Spinal cord (tissue), 10 donors: ENCODE measurements around the gene GRM8. TPM values are rescaled to one million over a fixed set of nuclear protein-coding genes. Genes with fewer than 3 reads are reported as not detected.

Source experiments
- DNase-seq, 6 donors: peaks; one replicate each; pipeline versions ENCODE4 v3.0.0 to v3.0.0-alpha.2; 2013 to 2015; ENCODE audit warnings: low spot score in 6 of 6, low read depth in 4 of 6
- H3K27ac ChIP-seq: one replicate; pipeline ENCODE4 v1.5.1; 2013; ENCODE audit warnings: low read depth, low read length, control low read depth
- H3K27me3 ChIP-seq: one replicate; pipeline ENCODE4 v1.6.1; 2013; ENCODE audit warnings: low read length; ENCODE audit not compliant: control insufficient read depth, insufficient read depth
- H3K36me3 ChIP-seq: one replicate; pipeline ENCODE4 v1.6.1; 2013; ENCODE audit warnings: low read length; ENCODE audit not compliant: control insufficient read depth, insufficient read depth
- H3K4me1 ChIP-seq: one replicate; pipeline ENCODE4 v1.6.1; 2013; ENCODE audit warnings: low read length; ENCODE audit not compliant: control insufficient read depth, insufficient read depth
- H3K4me3 ChIP-seq: one replicate; pipeline ENCODE4 v1.5.1; 2013; ENCODE audit warnings: low read depth, low read length, control low read depth
- H3K9me3 ChIP-seq: one replicate; pipeline ENCODE4 v1.6.1; 2013; ENCODE audit warnings: low read length; ENCODE audit not compliant: control insufficient read depth, insufficient read depth
- WGBS: methylation state at CpG from one replicate; pipeline ENCODE4 v1.1.5; 2013; ENCODE audit warnings: missing lambda C conversion rate; ENCODE audit not compliant: insufficient coverage; 5-methylcytosine and 5-hydroxymethylcytosine counted together
- polyA plus RNA-seq, 2 donors: library from polyadenylated mRNA; unstranded; fragments of 120-200 nt; gene quantifications; one replicate each; pipeline ENCODE4 v1.2.1, GENCODE V29; 2013; ENCODE audit not compliant: insufficient read length in 2 of 2
- total RNA-seq, 2 donors: library from RNA; depleted of rRNA in 1 of 2; stranded (reverse); fragments of 120-200 nt in 1 of 2; fragments of >200 nt in 1 of 2; gene quantifications; one replicate each; pipeline versions ENCODE4 v1.2.3 to v1.2.4, GENCODE V29; 2013 to 2014
- donor health status: healthy.

GRM8 gene
- total and polyA plus RNA-seq, 4 donors = 15.6 to 26.1 (median 20.7) TPM

DNA sequence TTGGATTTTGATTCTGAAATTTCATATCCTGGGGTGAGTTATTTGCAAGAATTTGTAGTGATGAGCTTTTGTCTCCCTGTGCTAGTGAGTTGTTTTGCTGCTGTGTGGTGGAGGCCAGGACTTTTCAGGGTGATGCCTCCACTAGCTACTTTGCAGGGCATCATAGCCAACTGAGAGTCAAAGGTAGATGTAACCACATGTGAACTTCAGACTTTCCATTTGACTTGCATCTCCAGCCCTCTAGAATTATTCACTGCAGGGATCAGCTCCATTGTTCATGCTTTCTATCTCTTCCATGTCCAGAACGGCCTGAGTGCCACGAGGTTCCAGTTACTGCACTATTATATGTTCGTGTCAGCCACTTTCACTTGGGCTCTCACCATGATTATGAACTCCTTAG lies 534.3 kb downstream of the GRM8 start:
- whole genome bisulfite sequencing = 86% methylated on average over 3 of the region's 3 CpGs
- Histone ChIP-seq H3K36me3 (no peaks in the 10 kb centered on the region), H3K9me3 (no peaks in the 10 kb centered on the region), H3K4me1 (no peaks in the 10 kb centered on the region), H3K27me3 (no peaks in the 10 kb centered on the region), H3K4me3 (no peak overlapping the region), H3K27ac (no peak overlapping the region)
- DNase-seq = no peak

GRCh38 chr7:126716321-126716720 lies 536.4 kb downstream of the GRM8 start:
- H3K4me1 ChIP-seq = no peaks in the 10 kb centered on the region
- H3K9me3 ChIP-seq = no peaks in the 10 kb centered on the region
- no CpG with 5 or more reads among the region's 2 CpGs for WGBS
- no peaks in the 10 kb centered on the region for H3K36me3 ChIP-seq
- no peaks in the 10 kb centered on the region for H3K27me3 ChIP-seq
- H3K4me3 ChIP-seq = no peak overlapping the region
- H3K27ac ChIP-seq = no peak overlapping the region
- no peak for DNase-seq

DNA sequence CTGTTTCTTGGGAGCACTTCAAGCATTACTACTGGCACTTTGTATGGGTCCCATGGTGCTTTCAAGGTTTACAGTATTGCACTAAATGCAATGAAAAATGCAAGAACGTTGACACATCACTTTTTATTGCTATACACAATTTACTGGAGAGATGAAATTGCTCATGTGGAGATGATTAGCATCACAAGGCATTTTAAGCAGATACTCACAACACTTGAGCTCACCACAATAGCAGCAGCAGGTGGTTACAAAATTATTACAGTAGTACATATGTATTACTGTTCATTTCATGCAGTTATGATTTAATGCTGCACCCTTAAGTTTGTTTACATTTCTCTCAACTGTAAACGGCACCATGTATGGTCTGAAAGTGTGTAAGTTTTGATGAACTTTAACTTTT lies 537.7 kb downstream of the GRM8 start:
- no CpG with 5 or more reads among the region's 2 CpGs for WGBS
- no peaks in the 10 kb centered on the region for H3K36me3 ChIP-seq
- H3K4me1 ChIP-seq = no peaks in the 10 kb centered on the region
- no peaks in the 10 kb centered on the region for H3K9me3 ChIP-seq
- H3K27me3 ChIP-seq = no peaks in the 10 kb centered on the region
- peak in 1 of 6 donors; percentile 10 for DNase-seq
- no peak overlapping the region for H3K4me3 ChIP-seq
- H3K27ac ChIP-seq = no peak overlapping the region

DNA sequence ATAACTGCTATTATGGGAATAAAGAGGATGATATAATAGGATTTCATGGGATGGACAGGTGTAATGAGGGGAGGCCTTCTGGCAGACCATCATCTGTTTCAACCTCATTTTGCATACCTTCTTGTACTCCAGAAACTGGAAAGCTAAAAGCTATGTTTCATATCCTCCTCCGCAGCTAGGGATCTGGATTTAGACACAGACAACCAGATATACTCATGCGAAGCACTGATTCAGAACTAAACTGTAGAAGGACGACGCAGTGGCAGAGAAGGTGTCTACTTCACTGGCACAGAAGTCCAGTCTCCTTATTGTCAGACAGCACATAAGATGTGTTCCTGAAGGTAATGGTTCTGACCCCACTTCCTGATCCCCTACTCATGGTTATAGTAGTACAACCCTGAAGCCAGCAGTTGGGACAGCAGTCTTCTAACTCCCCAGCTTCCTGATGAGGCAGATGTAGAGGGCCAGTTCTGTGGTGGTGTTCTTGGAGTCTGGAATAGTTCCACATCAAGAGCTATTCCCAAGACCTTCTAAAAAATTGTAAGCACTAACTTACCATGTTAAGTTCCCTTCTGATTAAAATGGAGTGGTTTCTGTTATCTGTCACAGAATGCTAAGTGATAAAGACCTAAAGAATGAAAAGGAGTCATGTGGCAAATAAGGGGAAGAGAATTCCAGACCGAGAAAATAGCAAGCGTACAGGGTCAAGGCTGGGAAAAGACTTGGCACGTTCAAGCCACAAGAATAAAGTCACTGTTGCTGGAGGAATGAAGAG lies 550.3 kb downstream of the GRM8 start:
- Histone ChIP-seq H3K9me3 (peaks cover 1% of the 10 kb centered on the region), H3K4me3 (no peak overlapping the region), H3K36me3 (no peaks in the 10 kb centered on the region), H3K27ac (no peak overlapping the region), H3K4me1 (no peaks in the 10 kb centered on the region), H3K27me3 (no peaks in the 10 kb centered on the region)
- no peak for DNase-seq
- WGBS = 88% methylated on average over 6 of the region's 7 CpGs

DNA sequence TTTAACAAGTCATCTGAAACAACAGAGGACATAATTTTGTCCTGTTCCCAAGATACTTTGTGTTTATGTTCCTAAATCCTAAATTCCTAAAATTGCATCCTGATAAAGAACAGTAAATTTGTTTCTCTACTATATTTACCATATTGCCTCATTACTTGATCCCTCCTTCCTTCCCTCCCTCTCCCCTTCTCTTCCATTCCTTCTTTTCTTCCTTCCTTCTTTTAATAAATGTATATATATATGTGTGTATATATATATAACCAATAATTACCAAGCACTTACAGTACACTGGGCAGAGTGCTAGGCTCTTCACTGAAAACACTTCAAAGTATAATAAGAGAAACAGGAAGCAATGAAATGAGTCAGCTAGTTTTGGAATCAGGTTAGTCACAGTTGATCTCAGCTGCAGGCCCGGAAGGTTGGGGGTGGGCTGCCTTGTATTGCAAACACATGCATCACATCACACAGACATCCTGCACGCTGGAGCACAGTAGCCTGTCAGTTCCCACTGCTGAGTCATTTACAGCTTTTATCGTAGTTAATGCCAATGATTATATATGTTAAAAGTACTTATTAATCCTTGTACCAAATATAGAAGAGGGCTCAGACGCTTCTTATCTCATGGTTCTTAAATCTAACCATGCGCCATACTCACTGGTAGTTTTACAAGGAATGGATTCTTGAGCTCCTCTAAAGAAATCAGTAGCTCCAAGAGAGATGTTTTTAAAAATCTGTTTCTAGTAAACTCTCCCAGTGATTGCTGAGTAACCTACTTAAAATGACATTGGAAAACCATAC lies 551.7 kb downstream of the GRM8 start:
- H3K4me3 ChIP-seq = no peak overlapping the region
- no peaks in the 10 kb centered on the region for H3K4me1 ChIP-seq
- peak in 2 of 6 donors; percentile 29 to 41 for DNase-seq
- H3K27me3 ChIP-seq = no peaks in the 10 kb centered on the region
- H3K27ac ChIP-seq = no peak overlapping the region
- no CpG with 5 or more reads among the region's 5 CpGs for WGBS
- H3K9me3 ChIP-seq = peaks cover 1% of the 10 kb centered on the region
- H3K36me3 ChIP-seq = no peaks in the 10 kb centered on the region

DNA sequence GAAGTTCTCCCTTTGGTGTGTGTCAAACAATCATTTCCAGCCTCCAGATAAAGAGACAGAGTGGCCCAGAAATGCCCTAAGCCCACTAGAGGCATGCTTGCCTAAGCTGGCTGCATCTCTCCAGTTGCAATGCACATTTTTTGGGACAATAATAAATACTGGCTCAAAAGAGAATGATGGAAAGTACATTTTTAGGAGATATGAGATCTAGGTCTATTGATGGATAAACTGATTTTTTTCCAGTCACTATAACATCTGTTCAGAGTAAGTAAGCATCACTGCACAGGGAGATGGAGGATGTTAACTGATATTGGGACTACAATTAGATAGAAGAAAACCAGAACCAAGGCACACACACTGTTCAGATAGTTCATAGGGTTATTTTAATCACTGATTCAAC lies 553.0 kb downstream of the GRM8 start:
- H3K27me3 ChIP-seq = no peaks in the 10 kb centered on the region
- H3K36me3 ChIP-seq = no peaks in the 10 kb centered on the region
- no peaks in the 10 kb centered on the region for H3K4me1 ChIP-seq
- H3K4me3 ChIP-seq = no peak overlapping the region
- DNase-seq = no peak
- no peak overlapping the region for H3K27ac ChIP-seq
- H3K9me3 ChIP-seq = no peaks in the 10 kb centered on the region

DNA sequence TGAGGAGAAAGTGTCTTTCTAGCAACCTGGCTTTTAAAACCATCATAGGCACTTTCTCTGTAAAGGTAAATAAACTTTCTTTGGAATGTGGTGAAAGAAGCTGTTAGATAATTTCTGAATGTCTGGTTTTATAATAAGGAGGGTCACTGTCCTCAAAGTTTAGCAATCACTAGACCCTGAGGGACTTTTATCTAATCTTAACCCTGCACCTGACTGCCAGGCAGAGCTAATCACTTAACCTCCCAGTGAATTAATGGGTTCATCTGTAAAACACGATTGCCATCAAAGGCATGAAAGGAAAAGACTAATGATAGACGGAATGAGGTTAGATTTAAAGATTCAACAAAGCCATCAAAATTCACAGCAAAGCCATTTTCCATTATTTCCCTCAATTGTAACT lies 553.8 kb downstream of the GRM8 start:
- no peaks in the 10 kb centered on the region for H3K4me1 ChIP-seq
- H3K4me3 ChIP-seq = no peak overlapping the region
- H3K9me3 ChIP-seq = no peaks in the 10 kb centered on the region
- DNase-seq = no peak
- H3K27me3 ChIP-seq = no peaks in the 10 kb centered on the region
- no peak overlapping the region for H3K27ac ChIP-seq
- H3K36me3 ChIP-seq = no peaks in the 10 kb centered on the region
- WGBS = no CpG with 5 or more reads among the region's 2 CpGs

- H3K4me3 ChIP-seq = no peak overlapping the region
- DNase-seq = no peak
- no peak overlapping the region for H3K27ac ChIP-seq
- H3K36me3 ChIP-seq = no peaks in the 10 kb centered on the region
- H3K9me3 ChIP-seq = no peaks in the 10 kb centered on the region
- H3K4me1 ChIP-seq = no peaks in the 10 kb centered on the region
- H3K27me3 ChIP-seq = no peaks in the 10 kb centered on the region
- no CpG with 5 or more reads among the region's 2 CpGs for WGBS
Measured at GRCh38 chr7:126698446-126698845, 554.3 kb downstream of the GRM8 start.

DNA sequence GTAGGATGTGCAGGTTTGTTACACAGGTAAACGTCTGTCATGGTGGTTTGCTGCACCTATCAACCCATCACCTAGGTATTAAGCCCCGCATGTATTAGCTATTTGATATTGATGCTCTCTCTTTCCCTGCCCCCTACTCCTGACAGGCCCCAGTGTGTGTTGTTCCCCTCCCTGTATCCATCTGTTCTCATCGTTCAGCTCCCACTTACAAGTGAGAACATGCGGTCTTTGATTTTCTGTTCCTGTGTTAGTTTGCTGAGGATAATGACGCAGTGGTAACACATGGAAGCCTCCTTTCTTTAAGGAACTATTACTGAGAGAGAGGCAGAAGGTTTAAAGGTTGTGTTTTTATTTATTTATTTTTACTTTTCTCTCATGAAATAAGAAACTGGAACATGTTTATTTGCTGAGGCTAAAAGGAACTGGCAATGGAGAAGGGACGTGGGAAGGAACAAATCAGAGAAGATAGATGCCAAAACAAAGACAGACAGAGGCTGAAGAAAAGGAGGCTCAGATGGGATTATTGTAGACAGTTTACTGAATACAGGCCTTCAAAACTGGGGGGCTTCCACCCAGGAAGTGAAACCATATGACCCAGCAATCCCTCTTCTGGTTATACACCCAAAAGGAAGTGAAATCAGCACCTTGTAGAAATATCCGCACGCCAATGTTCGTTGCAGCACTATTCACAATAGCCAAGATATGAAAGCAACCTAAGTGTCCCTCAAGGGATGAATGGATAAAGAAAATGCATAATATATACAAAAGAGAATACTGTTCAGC lies 556.3 kb downstream of the GRM8 start:
- H3K36me3 ChIP-seq = no peaks in the 10 kb centered on the region

More for the DNA sequence above, 556.3 kb downstream of the GRM8 start:
- WGBS = no CpG with 5 or more reads among the region's 9 CpGs
- no peak overlapping the region for H3K4me3 ChIP-seq
- H3K9me3 ChIP-seq = no peaks in the 10 kb centered on the region
- H3K27me3 ChIP-seq = no peaks in the 10 kb centered on the region
- H3K4me1 ChIP-seq = no peaks in the 10 kb centered on the region
- H3K27ac ChIP-seq = no peak overlapping the region
- peak in 1 of 6 donors; percentile 11 for DNase-seq
